ENCODE data around the gene NPAS3.

DNA sequence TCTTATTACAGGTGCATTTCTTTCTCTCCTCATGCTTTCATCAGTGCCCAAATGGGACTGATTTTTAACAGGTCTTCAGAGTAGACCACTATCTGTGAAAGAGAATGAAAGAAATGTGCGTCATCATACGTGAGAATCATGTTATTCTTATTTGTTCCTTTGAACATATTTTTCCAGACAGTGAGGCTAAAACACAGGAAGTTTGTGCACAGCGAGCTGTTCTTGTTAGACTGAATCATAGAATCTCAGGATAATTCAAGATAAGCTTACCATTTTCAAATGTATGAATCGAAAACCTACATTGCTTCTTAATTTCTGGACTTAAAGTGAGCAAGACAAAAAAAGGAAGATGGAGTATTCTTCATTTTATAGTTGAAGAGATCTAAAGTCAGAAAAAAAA lies 629.1 kb downstream of the NPAS3 start:
- TF ChIP-seq, protein P1, sequence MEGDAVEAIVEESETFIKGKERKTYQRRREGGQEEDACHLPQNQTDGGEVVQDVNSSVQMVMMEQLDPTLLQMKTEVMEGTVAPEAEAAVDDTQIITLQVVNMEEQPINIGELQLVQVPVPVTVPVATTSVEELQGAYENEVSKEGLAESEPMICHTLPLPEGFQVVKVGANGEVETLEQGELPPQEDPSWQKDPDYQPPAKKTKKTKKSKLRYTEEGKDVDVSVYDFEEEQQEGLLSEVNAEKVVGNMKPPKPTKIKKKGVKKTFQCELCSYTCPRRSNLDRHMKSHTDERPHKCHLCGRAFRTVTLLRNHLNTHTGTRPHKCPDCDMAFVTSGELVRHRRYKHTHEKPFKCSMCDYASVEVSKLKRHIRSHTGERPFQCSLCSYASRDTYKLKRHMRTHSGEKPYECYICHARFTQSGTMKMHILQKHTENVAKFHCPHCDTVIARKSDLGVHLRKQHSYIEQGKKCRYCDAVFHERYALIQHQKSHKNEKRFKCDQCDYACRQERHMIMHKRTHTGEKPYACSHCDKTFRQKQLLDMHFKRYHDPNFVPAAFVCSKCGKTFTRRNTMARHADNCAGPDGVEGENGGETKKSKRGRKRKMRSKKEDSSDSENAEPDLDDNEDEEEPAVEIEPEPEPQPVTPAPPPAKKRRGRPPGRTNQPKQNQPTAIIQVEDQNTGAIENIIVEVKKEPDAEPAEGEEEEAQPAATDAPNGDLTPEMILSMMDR (conservative IDR thresholded peaks at IDR 0.05; ENCODE audit: low read depth, low read length), result no peak
- TF ChIP-seq EZH2 (IDR thresholded peaks at IDR 0.05; ENCODE audit: borderline replicate concordance, low read depth, low read length, poor library complexity, severe bottlenecking), result no peak
